Gastroesophageal sphincter (tissue), 4 donors: ENCODE measurements around the gene SERPINB6. TPM values are rescaled to one million over a fixed set of nuclear protein-coding genes. Genes with fewer than 3 reads are reported as not detected.

Source experiments
- ATAC-seq: fragments of 150-250 bp; one replicate; pipeline ENCODE4 v1.9.1; 2016; ENCODE audit warnings: mild to moderate bottlenecking, moderate library complexity
- H3K27ac ChIP-seq, 4 donors: fragments of 200-600 bp; sonication (generic) in 3 of 4; 1 replicate in 3 of 4; 2 replicates in 1 of 4; pipeline ENCODE4 v1.5.1; 2016 to 2019
- H3K27me3 ChIP-seq: fragments of 200-600 bp; sonication (generic); one replicate; pipeline ENCODE4 v1.5.1; 2019
- H3K36me3 ChIP-seq, 2 donors: fragments of 200-600 bp; sonication (generic); one replicate each; pipeline ENCODE4 v1.5.1; 2019; ENCODE audit warnings: control low read depth in 1 of 2
- H3K4me1 ChIP-seq, 3 donors: fragments of 200-600 bp; sonication (generic); 1 replicate in 2 of 3; 2 replicates in 1 of 3; pipeline ENCODE4 v1.5.1; 2016 to 2019; ENCODE audit warnings: control low read depth in 2 of 3
- H3K4me3 ChIP-seq, 2 donors: fragments of 200-600 bp; sonication (generic); one replicate each; pipeline ENCODE4 v1.5.1; 2019; ENCODE audit warnings: mild to moderate bottlenecking in 1 of 2, moderate library complexity in 1 of 2
- H3K9me3 ChIP-seq, 3 donors: fragments of 200-600 bp; sonication (generic); one replicate each; pipeline ENCODE4 v1.5.1; 2017 to 2019; ENCODE audit warnings: control low read depth in 2 of 3
- CTCF ChIP-seq, 4 experiments: fragments of 200-600 bp in 2 of 4; fragments of 450-650 bp in 2 of 4; sonication (generic) in 1 of 4; IDR thresholded peaks; one replicate each; pipeline ENCODE4 v1.5.1; 2017 to 2019; ENCODE audit warnings: antibody characterized with exemption in 4 of 4, mild to moderate bottlenecking in 2 of 4, moderate library complexity in 2 of 4
- EP300 ChIP-seq: sonication (generic); formaldehyde crosslinking; IDR thresholded peaks from one replicate; pipeline ENCODE4 v1.6.1; 2017; ENCODE audit warnings: antibody characterized with exemption, mild to moderate bottlenecking
- POLR2A ChIP-seq, 2 donors: fragments of 450-650 bp; IDR thresholded peaks; one replicate each; pipeline ENCODE4 v1.6.1; 2017; ENCODE audit warnings: antibody characterized with exemption in 2 of 2, mild to moderate bottlenecking in 2 of 2, moderate library complexity in 1 of 2
- POLR2AphosphoS5 ChIP-seq: sonication (generic); formaldehyde crosslinking; IDR thresholded peaks from one replicate; pipeline ENCODE4 v1.6.1; 2017; ENCODE audit warnings: antibody characterized with exemption
- WGBS, 2 donors: methylation state at CpG; one replicate each; pipeline ENCODE4 v1.1.5; 2018; ENCODE audit warnings: low coverage in 1 of 2; 5-methylcytosine and 5-hydroxymethylcytosine counted together
- total RNA-seq, 4 donors: library from RNA; depleted of rRNA; stranded (reverse); fragments of >200 nt; gene quantifications; one replicate each; pipeline ENCODE4 v1.1.0, GENCODE V29; 2016

The SERPINB6 gene
- total RNA-seq, 4 donors from 2014 or later = 130 to 154 (median 143) TPM

DNA sequence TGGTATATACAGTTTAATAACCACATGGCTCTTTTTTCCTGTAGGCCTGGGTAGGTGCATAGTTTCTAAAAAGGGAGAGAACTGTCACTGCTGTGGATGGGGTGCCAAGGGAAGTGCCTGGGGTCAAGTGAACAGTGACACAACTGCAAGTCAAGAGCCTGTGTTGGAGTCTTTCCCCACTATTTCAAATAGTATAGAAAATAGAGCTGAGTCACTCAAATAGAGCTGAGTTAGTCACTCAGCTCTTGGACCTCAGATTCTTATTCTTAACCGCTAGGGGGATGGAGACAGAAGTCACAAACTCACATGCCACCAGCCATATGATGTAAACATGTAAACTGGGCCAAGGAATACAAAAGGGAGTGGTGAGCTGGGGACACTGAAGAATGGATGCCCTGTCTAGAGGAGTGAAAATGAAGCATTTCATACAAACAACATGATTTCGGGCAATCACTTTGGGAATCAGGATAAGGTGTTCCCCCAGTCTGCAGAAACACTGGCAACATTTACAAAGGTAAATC is 30.5 kb upstream of the SERPINB6 start:
- no peak overlapping the region for H3K4me3 ChIP-seq
- ATAC-seq = no peak
- WGBS, 2 donors = 49 to 100% methylated on average over 1 to 2 of the region's 2 CpGs
- H3K27me3 ChIP-seq = no peaks in the 10 kb centered on the region
- TF ChIP-seq POLR2AphosphoS5 (no peak), EP300 (no peak), POLR2A (IDR thresholded peaks at IDR 0.05) (no peak), CTCF (IDR thresholded peaks at IDR 0.05) (peak in 3 of 4 experiments; percentile 31 to 43 (median 32))
- H3K9me3 ChIP-seq = no peaks in the 10 kb centered on the region
- H3K36me3 ChIP-seq = peaks cover 0 to 31% of the 10 kb centered on the region in 2 donors
- peaks cover 0 to 35% (median 5%) of the 10 kb centered on the region in 3 donors for H3K4me1 ChIP-seq
- H3K27ac ChIP-seq = peak overlapping the region in 2 of 4 donors; percentile 33 to 40

DNA sequence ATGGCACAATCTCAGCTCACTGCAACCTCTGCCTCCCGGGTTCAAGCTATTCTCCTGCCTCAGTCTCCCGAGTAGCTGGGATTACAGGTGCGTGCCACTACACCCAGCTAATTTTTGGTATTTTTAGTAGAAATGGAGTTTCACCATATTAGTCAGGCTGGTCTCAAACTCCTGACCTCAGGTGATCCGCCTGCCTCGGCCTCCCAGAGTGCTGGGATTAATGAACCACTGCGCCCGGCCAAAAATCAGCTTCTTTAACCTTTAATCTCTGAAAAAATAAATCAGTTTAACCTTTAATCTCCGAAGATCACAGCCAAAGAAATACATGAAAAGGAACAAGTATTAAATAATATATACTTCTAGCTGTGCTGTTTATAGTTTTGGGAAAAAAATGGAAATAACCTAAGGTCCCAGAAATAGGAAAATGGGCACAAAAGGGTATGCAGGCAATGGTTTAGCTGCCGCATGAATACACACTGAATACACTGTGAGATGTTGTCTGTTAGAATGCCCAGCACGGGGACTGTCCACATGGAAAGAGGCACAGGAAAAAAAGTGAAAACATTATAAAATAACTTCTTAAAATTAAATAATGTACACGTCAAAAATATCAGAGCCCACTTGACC is 29.9 kb upstream of the SERPINB6 start:
- TF ChIP-seq EP300 = no peak
- no peak for TF ChIP-seq POLR2A (IDR thresholded peaks at IDR 0.05)
- TF ChIP-seq POLR2AphosphoS5 = no peak
- TF ChIP-seq CTCF (IDR thresholded peaks at IDR 0.05) = no peak
- WGBS, 2 donors = 90 to 93% methylated on average over 6 to 10 of the region's 11 CpGs
- Histone ChIP-seq H3K27ac (peak overlapping the region in 2 of 4 donors; percentile 33 to 91), H3K4me3 (no peak overlapping the region), H3K4me1 (peaks cover 0 to 35% (median 5%) of the 10 kb centered on the region in 3 donors), H3K36me3 (peaks cover 0 to 25% of the 10 kb centered on the region in 2 donors), H3K9me3 (no peaks in the 10 kb centered on the region), H3K27me3 (no peaks in the 10 kb centered on the region)
- no peak for ATAC-seq

GRCh38 chr6:2999618-3000557 is 28.5 kb upstream of the SERPINB6 start, which contains the start of gene NQO2:
Gene NQO2, plus strand, starts transcription at chr6:2999894. Its CDS starts 6,659 bp downstream, at chr6:3006553.
- TF ChIP-seq POLR2A (IDR thresholded peaks at IDR 0.05) (peak; percentile 86), CTCF (IDR thresholded peaks at IDR 0.05) (peak in 3 of 4 experiments; percentile 16 to 38 (median 21)), POLR2AphosphoS5 (peak; percentile 85), EP300 (no peak)
- Histone ChIP-seq H3K36me3 (peaks cover 0 to 11% of the 10 kb centered on the region in 2 donors), H3K4me1 (peaks cover 0 to 35% (median 5%) of the 10 kb centered on the region in 3 donors), H3K27me3 (no peaks in the 10 kb centered on the region), H3K27ac (peak within 1 kb of the TSS; percentile 70 to 91 (median 89)), H3K9me3 (no peaks in the 10 kb centered on the region), H3K4me3 (peak within 1 kb of the TSS; percentile 85 to 90)
- 40% methylated on average over 3 of the region's 87 CpGs; no CpG with 5 or more reads in 1 of the 2 donors for WGBS, 2 donors
- ATAC-seq = peak; percentile 91

- ATAC-seq = peak; percentile 83
- WGBS, 2 donors = 0 to 1% methylated on average over 13 to 24 of the region's 30 CpGs
- Histone ChIP-seq H3K4me3 (peak overlapping the region; percentile 85 to 90), H3K9me3 (no peaks in the 10 kb centered on the region), H3K36me3 (peaks cover 0 to 3% of the 10 kb centered on the region in 2 donors), H3K4me1 (peaks cover 0 to 35% (median 5%) of the 10 kb centered on the region in 3 donors), H3K27me3 (no peaks in the 10 kb centered on the region), H3K27ac (peak overlapping the region in 3 of 4 donors; percentile 87 to 91 (median 91))
- TF ChIP-seq POLR2AphosphoS5 = peak; percentile 82
- TF ChIP-seq EP300 = no peak
- no peak for TF ChIP-seq CTCF (IDR thresholded peaks at IDR 0.05)
Measured at GRCh38 chr6:2998998-2999617, 27.7 kb upstream of the SERPINB6 start.
